Smooth muscle cell (in vitro differentiated cells): ENCODE results near the gene CHCHD10. TPM values are rescaled to one million over a fixed set of nuclear protein-coding genes. Genes with fewer than 3 reads are reported as not detected.
A peak's percentile ranks its signal among the peaks of the same experiment; 100 is the strongest.

Source experiments
- DNase-seq: peaks from one replicate; lab custom pipeline; 2025; ENCODE audit not compliant: unreplicated experiment; lab: John Stamatoyannopoulos, UW
- H2AFZ ChIP-seq: fragments of 200-600 bp; sonication (generic); 2 replicates; pipeline ENCODE4 v1.6.0; 2016; ENCODE audit warnings: antibody characterized with exemption, low read depth, mild to moderate bottlenecking
- H3F3A ChIP-seq: fragments of 200-600 bp; sonication (generic); 2 replicates; pipeline ENCODE4 v1.6.0; 2017; ENCODE audit warnings: antibody characterized with exemption, low read depth
- H3K27ac ChIP-seq: fragments of 200-600 bp; sonication (generic); 2 replicates; pipeline ENCODE4 v1.5.1; 2016; ENCODE audit warnings: low read depth, mild to moderate bottlenecking
- H3K27me3 ChIP-seq: fragments of 200-600 bp; sonication (generic); 2 replicates; pipeline ENCODE4 v1.6.1; 2016; ENCODE audit warnings: low read depth, mild to moderate bottlenecking
- H3K36me3 ChIP-seq: fragments of 200-600 bp; sonication (generic); 2 replicates; pipeline ENCODE4 v1.5.1; 2016; ENCODE audit warnings: low read depth
- H3K4me1 ChIP-seq: fragments of 200-600 bp; sonication (generic); 2 replicates; pipeline ENCODE4 v1.5.1; 2016; ENCODE audit warnings: low read depth
- H3K4me2 ChIP-seq: fragments of 200-600 bp; sonication (generic); 2 replicates; pipeline ENCODE4 v1.6.0; 2016; ENCODE audit warnings: mild to moderate bottlenecking
- H3K4me3 ChIP-seq: fragments of 200-600 bp; sonication (generic); 2 replicates; pipeline ENCODE4 v1.5.1; 2016; ENCODE audit warnings: mild to moderate bottlenecking
- H3K79me2 ChIP-seq: fragments of 200-600 bp; sonication (generic); 2 replicates; pipeline ENCODE4 v1.6.0; 2016; ENCODE audit warnings: low read depth, mild to moderate bottlenecking
- H3K9ac ChIP-seq: fragments of 200-600 bp; sonication (generic); 2 replicates; pipeline ENCODE4 v1.6.0; 2016; ENCODE audit warnings: low read depth
- H3K9me3 ChIP-seq: fragments of 200-600 bp; sonication (generic); replicated peaks from 2 replicates; pipeline ENCODE4 v1.5.1; 2016; ENCODE audit warnings: low read depth
- H4K20me1 ChIP-seq: fragments of 200-600 bp; sonication (generic); 2 replicates; pipeline ENCODE4 v1.6.0; 2016; ENCODE audit warnings: low read depth
- CTCF ChIP-seq: fragments of 200-600 bp; sonication (generic); IDR thresholded peaks from 2 replicates; pipeline ENCODE4 v1.5.1; 2017; ENCODE audit warnings: borderline replicate concordance, mild to moderate bottlenecking, antibody characterized with exemption; ENCODE audit not compliant: insufficient read depth, poor library complexity, severe bottlenecking
- WGBS: methylation state at CpG from one replicate; pipeline ENCODE4 v1.1.7; 2016; ENCODE audit warnings: low lambda C conversion rate; 5-methylcytosine and 5-hydroxymethylcytosine counted together
- polyA plus RNA-seq: library from polyadenylated mRNA; unstranded; fragments of >200 nt; fragmentation: Nextera tagmentation; extraction: Ambion mirVana; gene quantifications from 2 replicates; pipeline ENCODE4 v1.2.1, GENCODE V29; 2016
- total RNA-seq: library from RNA; depleted of rRNA; stranded (reverse); fragments of >200 nt; gene quantifications from 2 replicates; pipeline ENCODE4 v1.2.3, GENCODE V29; 2014

The CHCHD10 gene
- total and polyA plus RNA-seq, 2 experiments from 2014 or later, result 4.9 to 57.6 TPM

GRCh38 chr22:23763954-23764353 is 3.8 kb downstream of the CHCHD10 start:
- Histone ChIP-seq H3K4me1 (peaks cover 16% of the 10 kb centered on the region), H3K79me2 (no peaks in the 10 kb centered on the region), H3K9ac (no peak overlapping the region), H3F3A (no peaks in the 10 kb centered on the region), H3K9me3 (no peaks in the 10 kb centered on the region), H3K27ac (no peak overlapping the region), H2AFZ (no peak overlapping the region), H3K36me3 (no peaks in the 10 kb centered on the region), H3K27me3 (no peaks in the 10 kb centered on the region), H4K20me1 (peaks cover 19% of the 10 kb centered on the region), H3K4me3 (no peak overlapping the region), H3K4me2 (peak overlapping the region; percentile 73)
- TF ChIP-seq CTCF, result no peak
- WGBS, result 84% methylated on average over 7 of the region's 7 CpGs
- no peak for DNase-seq

- Histone ChIP-seq H3K27me3 (no peaks in the 10 kb centered on the region), H3K4me2 (peak overlapping the region; percentile 73), H3K4me1 (peaks cover 16% of the 10 kb centered on the region), H3K9me3 (no peaks in the 10 kb centered on the region), H2AFZ (no peak overlapping the region), H4K20me1 (peaks cover 19% of the 10 kb centered on the region), H3K79me2 (no peaks in the 10 kb centered on the region), H3K9ac (no peak overlapping the region), H3K27ac (no peak overlapping the region), H3K4me3 (no peak overlapping the region), H3K36me3 (no peaks in the 10 kb centered on the region), H3F3A (no peaks in the 10 kb centered on the region)
- TF ChIP-seq CTCF, result no peak
- no peak for DNase-seq
- WGBS, result 40% methylated on average over 15 of the region's 17 CpGs
These were observed 4.2 kb downstream of the CHCHD10 start for GRCh38 chr22:23763579-23763945.

- Histone ChIP-seq H3K4me2 (peak within 1 kb of the TSS; percentile 73), H3K9ac (no peak within 1 kb of the TSS), H4K20me1 (peaks cover 19% of the 10 kb centered on the region), H3K9me3 (no peaks in the 10 kb centered on the region), H3K27ac (no peak within 1 kb of the TSS), H3K4me1 (peaks cover 16% of the 10 kb centered on the region), H3K36me3 (no peaks in the 10 kb centered on the region), H3F3A (no peaks in the 10 kb centered on the region), H3K27me3 (no peaks in the 10 kb centered on the region), H3K79me2 (no peaks in the 10 kb centered on the region), H2AFZ (no peak within 1 kb of the TSS), H3K4me3 (no peak within 1 kb of the TSS)
- no peak for TF ChIP-seq CTCF
- WGBS, result 66% methylated on average over 23 of the region's 23 CpGs
- no peak for DNase-seq
These were observed 4.8 kb downstream of the CHCHD10 start, which contains the start of gene C22orf15 for GRCh38 chr22:23762842-23763578. TSS of gene C22orf15 (plus strand) at chr22:23762990. CDS start at chr22:23763307, 317 bp downstream.

- no peaks in the 10 kb centered on the region for H3K9me3 ChIP-seq
- DNase-seq, result no peak
- WGBS, result 86% methylated on average over 6 of the region's 6 CpGs
- no peak overlapping the region for H2AFZ ChIP-seq
- no peaks in the 10 kb centered on the region for H3K27me3 ChIP-seq
- no peak overlapping the region for H3K9ac ChIP-seq
- no peaks in the 10 kb centered on the region for H3K79me2 ChIP-seq
- peaks cover 10% of the 10 kb centered on the region for H3K4me1 ChIP-seq
- H3K4me2 ChIP-seq, result no peak overlapping the region
- TF ChIP-seq CTCF, result no peak
- H4K20me1 ChIP-seq, result peaks cover 4% of the 10 kb centered on the region
- H3K4me3 ChIP-seq, result no peak overlapping the region
- H3F3A ChIP-seq, result no peaks in the 10 kb centered on the region
- H3K36me3 ChIP-seq, result no peaks in the 10 kb centered on the region
- H3K27ac ChIP-seq, result no peak overlapping the region
These were observed 7.7 kb downstream of the CHCHD10 start for GRCh38 chr22:23760056-23760455.
